Esophagus mucosa (tissue), 1 donor: ENCODE data around the gene SRRM2. TPM values are rescaled to one million over a fixed set of nuclear protein-coding genes. Genes with fewer than 3 reads are reported as not detected.

Source experiments
- ATAC-seq: fragments of 200-7000 bp; cut with Tn5 transposase; one replicate; pipeline ENCODE4 v1.9.1; 2020
- total RNA-seq: library from RNA; stranded (reverse); gene quantifications from one replicate; pipeline ENCODE4 v1.2.4, GENCODE V29; 2023
- donor health status: DM: yes; HTN: yes; CAD: no.

The SRRM2 gene
- total RNA-seq, 1 donor from 2014 or later, result 280 TPM

GRCh38 chr16:2764718-2765117 lies 12.3 kb downstream of the SRRM2 start:
- ATAC-seq, result no peak

- no peak for ATAC-seq
Measured at GRCh38 chr16:2765462-2766404, 13.3 kb downstream of the SRRM2 start.

GRCh38 chr16:2766430-2767139 lies 14.1 kb downstream of the SRRM2 start:
- ATAC-seq, result no peak

- ATAC-seq, result no peak
Measured at GRCh38 chr16:2767140-2767731, 14.8 kb downstream of the SRRM2 start.

GRCh38 chr16:2767891-2768290 lies 15.5 kb downstream of the SRRM2 start:
- peak; percentile 64 for ATAC-seq

- ATAC-seq, result peak; percentile 66
Measured at GRCh38 chr16:2768403-2769089, 16.1 kb downstream of the SRRM2 start.

GRCh38 chr16:2769100-2769529 lies 16.7 kb downstream of the SRRM2 start:
- peak; percentile 1 for ATAC-seq

- ATAC-seq, result peak; percentile 80
Measured at GRCh38 chr16:2769675-2770056, 17.2 kb downstream of the SRRM2 start.

- peak; percentile 4 for ATAC-seq
Measured at GRCh38 chr16:2770057-2770951, 17.9 kb downstream of the SRRM2 start.

- ATAC-seq, result no peak
Measured at GRCh38 chr16:2771496-2772402, 19.3 kb downstream of the SRRM2 start.

GRCh38 chr16:2773188-2773968 lies 20.9 kb downstream of the SRRM2 start:
- no peak for ATAC-seq

GRCh38 chr16:2774161-2774891 lies 21.9 kb downstream of the SRRM2 start:
- no peak for ATAC-seq

- no peak for ATAC-seq
Measured at GRCh38 chr16:2775131-2775716, 22.8 kb downstream of the SRRM2 start.

GRCh38 chr16:2775765-2776499 lies 23.5 kb downstream of the SRRM2 start:
- no peak for ATAC-seq

GRCh38 chr16:2776500-2777139 lies 24.2 kb downstream of the SRRM2 start:
- ATAC-seq, result peak; percentile 6

- peak; percentile 85 for ATAC-seq
Measured at GRCh38 chr16:2777231-2777902, 24.9 kb downstream of the SRRM2 start, which contains the start of gene ELOB. TSS of gene ELOB (minus strand) at chr16:2777280. CDS start at chr16:2777239, 41 bp downstream.
